Activated CD8-positive, alpha-beta memory T cell treated with anti-CD3 and anti-CD28 coated beads for 1 hour (primary cell): ENCODE measurements around the gene PPP4R2.
"Not testable (repeated sequence)": the region's sequence is repeated elsewhere in the genome, so short reads cannot be mapped to it uniquely, and the experiment has no call there.

Experiments
- DNase-seq, 2 donors: peaks; one replicate each; pipeline ENCODE4 v3.0.0-alpha.2; 2020; ENCODE audit warnings: low read depth in 1 of 2; ENCODE audit errors: extremely low read depth in 1 of 2

Gene PPP4R2

GRCh38 chr3:73021301-73021835 lies 24.8 kb downstream of the PPP4R2 start:
- DNase-seq: no peak

DNA sequence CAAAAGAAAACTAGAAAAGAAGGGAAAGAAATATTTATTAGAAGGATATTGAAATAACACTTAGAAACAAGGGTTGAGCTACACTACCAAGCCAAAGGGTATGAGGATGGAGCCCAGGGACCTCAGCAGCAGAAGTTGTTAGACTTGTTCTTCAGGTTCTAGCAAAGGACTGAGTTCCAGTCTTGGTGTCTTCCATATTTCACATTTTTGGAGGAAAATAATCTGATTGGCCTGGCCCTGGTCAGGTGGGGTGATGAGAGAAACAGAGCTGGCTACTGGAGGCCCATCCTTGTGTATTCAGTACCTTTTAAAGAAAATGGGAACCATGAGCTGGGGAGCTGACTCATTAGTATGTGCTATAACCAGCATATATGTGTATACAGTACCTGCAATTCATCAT lies 28.2 kb downstream of the PPP4R2 start:
- DNase-seq: no peak

DNA sequence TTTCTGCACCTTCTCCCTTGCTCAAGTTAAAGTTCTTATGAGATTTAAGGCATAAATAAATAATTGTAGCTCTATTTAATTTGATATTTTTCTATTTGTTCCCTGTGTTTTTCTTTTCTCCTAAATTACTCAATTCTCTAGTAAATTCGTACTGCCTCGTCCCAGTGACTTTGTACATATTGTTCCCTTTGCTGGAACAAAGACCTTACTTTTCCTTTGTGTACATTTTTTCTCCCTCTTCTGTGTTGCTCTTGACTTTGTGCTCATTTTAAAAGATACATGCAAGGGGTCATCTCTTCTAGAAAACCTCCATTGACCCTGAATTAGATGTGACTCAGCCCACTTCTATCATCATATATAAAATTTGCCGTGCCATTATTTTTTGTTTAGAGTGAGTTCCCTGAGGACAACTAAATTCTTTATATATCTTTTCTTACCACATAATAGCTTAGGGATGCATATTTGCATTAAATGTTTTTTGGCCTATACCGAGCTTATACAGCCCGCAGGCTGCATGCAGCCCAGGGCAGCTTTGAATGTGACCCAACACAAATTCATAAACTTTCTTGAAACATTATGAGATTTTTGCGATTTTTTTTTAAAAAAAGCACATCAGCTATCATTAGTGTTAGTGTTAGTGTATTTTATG lies 29.6 kb downstream of the PPP4R2 start:
- DNase-seq: no peak

- DNase-seq: no peak
Observed at GRCh38 chr3:73026760-73027113, 30.1 kb downstream of the PPP4R2 start.

GRCh38 chr3:73028803-73029202 lies 32.2 kb downstream of the PPP4R2 start:
- DNase-seq: no peak

DNA sequence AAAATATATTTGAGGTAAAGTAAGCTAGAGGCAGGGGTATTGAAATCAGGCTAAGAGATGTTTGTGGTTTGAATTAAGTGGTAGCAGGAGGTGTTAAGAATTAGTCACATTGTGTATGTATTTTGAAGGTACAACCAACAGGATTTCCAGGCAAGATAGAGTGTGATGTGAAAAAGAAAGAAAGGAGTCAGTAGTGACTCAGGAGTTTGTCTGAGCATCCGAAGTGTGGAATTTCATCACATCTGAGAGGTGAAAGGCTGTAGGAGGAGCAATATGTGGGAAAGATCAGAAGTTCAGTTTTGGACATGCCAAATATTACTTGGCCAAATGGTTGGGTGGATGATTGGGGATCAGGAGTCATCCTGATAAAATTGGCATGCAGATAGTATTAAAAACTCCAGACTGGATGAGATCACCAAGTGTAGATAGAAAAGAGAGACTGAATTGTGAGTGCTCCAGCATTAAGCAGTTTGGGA lies 32.7 kb downstream of the PPP4R2 start:
- no peak for DNase-seq

- DNase-seq: no peak
Observed at GRCh38 chr3:73030073-73030597, 33.5 kb downstream of the PPP4R2 start.

DNA sequence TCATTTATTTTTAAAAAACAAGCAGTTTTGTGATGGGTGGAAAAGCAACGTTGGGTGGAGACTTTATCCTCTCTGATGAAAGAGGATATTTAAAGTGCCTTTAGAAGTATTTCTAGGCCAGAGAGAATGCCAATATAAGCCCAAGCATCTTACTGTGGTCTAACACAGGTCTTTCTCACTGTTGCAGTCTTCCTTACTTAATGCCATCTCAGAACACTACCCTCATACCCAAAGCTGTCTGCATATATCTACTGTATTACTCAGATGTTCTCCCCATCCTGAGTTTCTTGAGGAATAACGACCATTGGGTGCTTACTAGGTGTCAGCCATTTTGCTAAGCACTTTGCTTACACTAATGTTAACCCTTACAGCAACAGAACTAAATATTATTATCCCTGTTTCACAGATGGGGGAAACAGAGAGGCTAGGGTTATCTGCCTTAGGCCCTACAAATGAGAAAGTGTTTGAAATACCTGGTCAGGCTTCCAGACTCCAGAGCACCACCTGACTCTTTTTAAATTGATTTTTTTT lies 35.0 kb downstream of the PPP4R2 start:
- DNase-seq: no peak

DNA sequence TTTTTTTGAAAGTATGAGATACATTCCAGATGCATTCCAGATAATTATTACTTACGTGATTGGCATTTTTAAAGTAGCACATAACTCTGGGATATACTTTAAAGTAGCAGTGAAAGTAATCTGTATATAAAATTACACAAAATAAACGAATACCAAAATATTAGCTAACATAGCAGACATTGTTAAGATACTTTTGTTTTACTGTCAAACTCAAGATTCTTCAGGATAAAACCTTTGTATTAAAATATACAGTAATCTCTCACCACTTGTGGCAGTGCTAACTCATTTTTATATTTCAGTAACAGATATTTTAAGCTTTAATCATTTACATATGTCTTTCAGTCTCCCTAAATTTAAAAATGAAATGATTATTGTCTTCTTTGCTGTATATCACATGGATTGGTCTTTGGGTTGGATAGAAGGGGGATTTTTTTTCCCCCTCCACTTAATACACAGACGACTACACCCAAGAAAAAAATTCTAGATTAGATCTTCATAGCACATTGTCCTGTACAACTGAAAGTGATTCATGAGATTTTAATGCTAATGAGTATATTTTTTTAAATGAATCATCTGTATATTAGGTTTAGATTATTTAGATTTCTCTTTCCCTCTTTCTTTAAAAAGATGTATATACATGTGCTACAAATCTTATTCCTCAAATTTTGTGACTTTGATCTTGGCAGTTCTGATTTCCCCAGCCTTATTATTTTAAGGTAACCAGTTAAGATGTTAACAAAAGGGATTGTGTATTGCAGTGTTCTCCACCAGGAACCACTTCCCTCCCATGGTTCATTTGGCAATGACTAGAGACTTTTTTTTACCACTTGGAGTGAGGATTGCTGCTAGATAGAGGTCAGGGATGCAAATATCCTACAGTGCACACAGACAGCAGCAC lies 40.3 kb downstream of the PPP4R2 start:
- DNase-seq: no peak

DNA sequence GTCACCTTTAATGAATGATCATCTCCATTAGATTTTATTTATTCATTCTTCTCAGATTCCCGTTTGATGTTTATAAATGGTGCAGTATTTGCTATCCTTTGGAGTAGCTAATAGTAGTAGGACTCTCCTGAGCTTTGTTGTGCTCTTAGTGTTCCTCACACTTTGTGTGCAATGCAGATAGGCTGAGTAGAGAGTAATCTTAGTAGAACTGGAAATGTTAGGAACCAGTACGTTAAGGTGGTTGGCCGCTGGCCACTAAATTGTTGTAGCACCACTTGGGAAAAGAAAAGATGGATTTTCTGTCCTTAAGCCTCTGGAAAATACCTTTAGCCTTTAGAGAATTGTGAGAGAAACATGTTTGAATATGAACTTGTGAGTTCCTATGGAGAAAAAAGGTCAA lies 44.9 kb downstream of the PPP4R2 start:
- DNase-seq: no peak

- no peak for DNase-seq
Observed at GRCh38 chr3:73043414-73043813, 46.8 kb downstream of the PPP4R2 start.

DNA sequence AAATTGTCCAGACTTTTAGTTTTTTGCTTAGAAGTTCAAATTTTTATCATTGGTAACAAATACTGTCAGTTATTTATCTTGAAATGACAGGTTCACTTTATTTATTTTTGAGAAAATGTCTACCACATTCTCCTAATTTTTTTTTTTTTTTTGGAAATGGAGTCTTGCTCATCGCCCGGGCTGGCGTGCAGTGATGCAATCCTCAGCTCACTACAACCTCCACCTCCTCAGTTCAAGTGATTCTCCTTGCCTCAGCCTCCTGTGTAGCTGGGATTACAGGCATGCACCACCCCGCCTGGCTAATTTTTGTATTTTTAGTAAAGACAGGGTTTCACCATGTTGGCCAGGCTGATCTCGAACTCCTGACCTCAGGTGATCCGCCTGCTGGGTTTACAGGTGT lies 48.8 kb downstream of the PPP4R2 start:
- DNase-seq: no peak

GRCh38 chr3:73046195-73046594 lies 49.6 kb downstream of the PPP4R2 start:
- no peak for DNase-seq

GRCh38 chr3:73049319-73049718 lies 52.7 kb downstream of the PPP4R2 start:
- no peak for DNase-seq

DNA sequence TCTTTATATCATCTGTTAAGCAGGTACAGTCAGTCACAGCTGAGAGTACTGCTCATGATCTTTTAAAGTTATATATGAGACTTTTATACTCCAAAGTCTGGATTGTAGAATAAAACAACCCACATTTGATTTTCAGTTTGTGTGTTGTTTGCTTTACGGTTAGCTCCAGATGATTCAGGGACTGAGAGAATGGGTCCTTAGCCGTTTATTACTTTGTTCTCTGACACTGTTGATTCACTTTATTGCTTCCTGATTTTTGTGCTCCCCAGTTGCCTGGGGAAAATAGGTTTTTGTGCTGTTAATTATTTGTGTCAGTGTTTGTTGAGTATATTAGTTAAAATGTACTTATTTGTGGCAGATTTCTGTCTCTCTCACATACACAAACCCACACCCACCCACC lies 56.2 kb downstream of the PPP4R2 start:
- no peak for DNase-seq

- DNase-seq: no peak
Observed at GRCh38 chr3:73055583-73055982, 59.0 kb downstream of the PPP4R2 start.

DNA sequence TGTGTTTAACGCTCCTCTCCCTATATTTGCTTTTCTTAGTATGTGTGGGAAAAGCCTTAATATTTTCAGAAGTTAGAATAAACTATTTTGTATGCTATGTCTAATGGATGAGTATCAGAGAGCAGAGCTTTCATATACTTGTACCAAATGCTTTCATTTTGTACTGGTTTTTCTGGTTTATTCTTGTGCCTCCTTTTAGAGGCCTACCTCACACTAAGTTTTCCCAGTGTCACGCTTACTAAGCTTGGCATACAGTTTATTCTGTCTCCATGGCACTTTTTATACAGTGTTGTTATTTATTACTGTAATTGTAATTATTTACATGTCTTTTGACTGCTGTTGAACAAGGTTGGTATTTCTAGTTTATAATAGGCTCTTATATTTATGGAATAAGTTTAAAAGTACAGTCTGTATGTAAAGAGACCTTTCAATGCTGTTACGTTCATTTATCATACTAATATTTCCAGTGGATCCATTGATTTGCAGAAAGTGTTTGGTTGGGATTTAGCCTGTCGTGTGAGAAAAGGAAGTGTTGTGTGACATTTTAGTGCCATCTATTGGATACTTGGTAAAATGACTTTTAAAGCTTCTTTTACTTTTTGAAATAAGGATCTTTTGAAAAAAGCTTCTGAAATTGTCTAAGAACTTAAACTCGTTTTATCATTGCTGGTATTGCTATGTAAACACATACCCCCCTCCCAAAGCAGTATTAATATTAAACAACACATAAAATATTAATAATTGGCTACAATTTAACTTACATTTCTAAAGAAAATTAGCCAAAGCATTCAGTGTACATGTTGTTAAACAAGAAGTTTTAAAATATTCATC lies 59.6 kb downstream of the PPP4R2 start:
- DNase-seq: no peak

DNA sequence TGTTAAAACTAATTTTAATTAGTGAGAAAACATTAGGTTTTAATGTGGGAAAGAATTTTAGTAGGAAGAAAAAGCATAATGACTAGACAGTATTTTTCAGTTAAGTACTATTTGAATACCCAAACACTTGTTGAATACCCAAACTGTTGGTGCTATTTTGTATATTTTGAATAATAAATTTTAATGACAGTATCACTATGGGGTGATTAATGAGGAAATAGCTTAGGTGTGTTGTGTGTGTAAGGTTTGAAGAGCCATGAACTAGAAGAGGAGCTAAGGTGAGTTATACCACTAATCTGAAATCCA lies 60.2 kb downstream of the PPP4R2 start:
- no peak for DNase-seq

- DNase-seq: no peak
Observed at GRCh38 chr3:73060302-73060723, 63.7 kb downstream of the PPP4R2 start.

GRCh38 chr3:73061416-73061815 lies 64.8 kb downstream of the PPP4R2 start, which contains the start of gene EBLN2:
TSS of gene EBLN2 (plus strand) at chr3:73061659. CDS start at chr3:73062082, 423 bp downstream.
- no peak for DNase-seq

DNA sequence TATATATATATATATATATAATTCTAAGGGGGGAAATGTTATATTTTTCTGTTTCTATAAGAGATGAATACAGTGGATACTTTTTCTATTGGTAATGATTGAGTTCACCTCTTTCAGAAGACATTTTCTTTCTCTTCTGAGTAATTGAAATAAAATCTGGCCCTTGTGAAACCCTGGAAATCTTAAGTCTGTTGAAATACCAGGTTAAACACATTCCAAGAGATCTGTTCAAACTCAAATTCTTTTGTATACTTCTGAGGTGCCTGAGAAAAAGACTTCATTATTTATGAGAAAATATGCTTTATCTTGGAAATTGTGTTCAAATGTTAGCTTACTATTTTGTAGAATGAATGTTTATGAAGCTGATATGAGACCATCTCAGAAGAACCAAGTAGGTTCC lies 69.6 kb downstream of the PPP4R2 start:
- not testable (repeated sequence) for DNase-seq
